BJ (cell line): ENCODE results near the gene ADAMTS17. TPM values are rescaled to one million over a fixed set of nuclear protein-coding genes. Genes with fewer than 3 reads are reported as not detected.

Source experiments
- CTCF ChIA-PET: fragments of 350-600 bp; formaldehyde crosslinking; extraction: SDS; loops from one replicate; lab custom pipeline; 2021; ENCODE audit warnings: antibody characterized with exemption, inconsistent platforms; lab: Yijun Ruan, JAX
- POLR2A ChIA-PET: fragments of 300-600 bp; sonication (Branson Sonifier 250); formaldehyde crosslinking; extraction: SDS; loops from one replicate; lab custom pipeline; 2021; ENCODE audit warnings: antibody characterized with exemption; lab: Charles Lee
- DNase-seq: peaks from one replicate; pipeline ENCODE4 v3.0.0-alpha.2; 2011; ENCODE audit warnings: low read depth
- H3K27me3 ChIP-seq: 2 replicates; pipeline ENCODE4 v1.6.0; 2011; ENCODE audit warnings: low read length; ENCODE audit not compliant: control insufficient read depth, insufficient read depth
- H3K36me3 ChIP-seq: 2 replicates; pipeline ENCODE4 v1.5.1; 2011; ENCODE audit warnings: low read length; ENCODE audit not compliant: control insufficient read depth, insufficient read depth
- H3K4me3 ChIP-seq: 2 replicates; pipeline ENCODE4 v1.5.1; 2011; ENCODE audit warnings: low read depth, mild to moderate bottlenecking, control low read depth, low read length
- polyA plus RNA-seq: library from polyadenylated mRNA; depleted of rRNA; stranded (reverse); fragments of >200 nt; gene quantifications from 2 replicates; pipeline ENCODE4 v1.2.3, GENCODE V29; 2011
- TF ChIP-seq, protein P1 (sequence below): IDR thresholded peaks from 2 replicates; pipeline ENCODE4 v1.5.1; 2011; ENCODE audit warnings: low read depth, mild to moderate bottlenecking, control low read depth, inconsistent platforms, low read length, moderate library complexity; ENCODE audit not compliant: insufficient read depth

ADAMTS17 gene
- polyA plus RNA-seq, 1 experiment = not detected

DNA sequence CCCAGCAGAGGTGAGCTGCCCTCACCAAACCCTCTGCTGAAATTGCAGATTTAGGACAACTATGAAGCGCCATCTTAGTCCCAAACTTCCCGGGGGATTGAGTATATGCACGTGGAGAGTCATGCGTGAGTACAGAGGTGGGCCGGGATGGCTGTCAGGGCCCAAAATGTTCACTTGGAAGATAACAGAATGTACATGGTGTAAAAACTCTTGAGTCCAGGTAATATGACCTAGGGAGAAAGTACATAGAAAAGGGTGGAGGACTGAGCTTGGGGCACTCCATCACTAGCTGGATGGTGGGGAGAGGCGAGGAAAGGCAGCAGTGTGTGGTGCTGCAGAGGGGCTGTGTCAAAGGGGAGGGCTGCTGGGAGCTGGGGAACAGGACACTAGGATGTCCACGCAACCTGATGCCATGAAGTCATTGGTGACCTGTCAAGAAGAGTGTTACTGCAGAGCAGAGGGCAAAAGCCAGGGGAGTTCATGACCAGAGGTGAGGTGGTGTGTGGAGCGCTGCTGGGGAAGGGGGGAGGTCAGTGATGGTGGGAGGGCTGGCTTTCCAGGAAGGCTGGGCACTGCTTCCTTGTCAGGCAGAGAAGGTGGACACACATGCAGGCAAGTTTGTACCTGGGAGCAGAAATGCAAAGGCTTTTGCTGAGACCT is 372.4 kb downstream of the ADAMTS17 start:
- Histone ChIP-seq H3K36me3 (no peaks in the 10 kb centered on the region), H3K27me3 (no peaks in the 10 kb centered on the region), H3K4me3 (no peak overlapping the region)
- DNase-seq = no peak
- TF ChIP-seq, protein P1, sequence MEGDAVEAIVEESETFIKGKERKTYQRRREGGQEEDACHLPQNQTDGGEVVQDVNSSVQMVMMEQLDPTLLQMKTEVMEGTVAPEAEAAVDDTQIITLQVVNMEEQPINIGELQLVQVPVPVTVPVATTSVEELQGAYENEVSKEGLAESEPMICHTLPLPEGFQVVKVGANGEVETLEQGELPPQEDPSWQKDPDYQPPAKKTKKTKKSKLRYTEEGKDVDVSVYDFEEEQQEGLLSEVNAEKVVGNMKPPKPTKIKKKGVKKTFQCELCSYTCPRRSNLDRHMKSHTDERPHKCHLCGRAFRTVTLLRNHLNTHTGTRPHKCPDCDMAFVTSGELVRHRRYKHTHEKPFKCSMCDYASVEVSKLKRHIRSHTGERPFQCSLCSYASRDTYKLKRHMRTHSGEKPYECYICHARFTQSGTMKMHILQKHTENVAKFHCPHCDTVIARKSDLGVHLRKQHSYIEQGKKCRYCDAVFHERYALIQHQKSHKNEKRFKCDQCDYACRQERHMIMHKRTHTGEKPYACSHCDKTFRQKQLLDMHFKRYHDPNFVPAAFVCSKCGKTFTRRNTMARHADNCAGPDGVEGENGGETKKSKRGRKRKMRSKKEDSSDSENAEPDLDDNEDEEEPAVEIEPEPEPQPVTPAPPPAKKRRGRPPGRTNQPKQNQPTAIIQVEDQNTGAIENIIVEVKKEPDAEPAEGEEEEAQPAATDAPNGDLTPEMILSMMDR = no peak
- ChIA-PET CTCF (no interaction called here), POLR2A (no interaction called here)

DNA sequence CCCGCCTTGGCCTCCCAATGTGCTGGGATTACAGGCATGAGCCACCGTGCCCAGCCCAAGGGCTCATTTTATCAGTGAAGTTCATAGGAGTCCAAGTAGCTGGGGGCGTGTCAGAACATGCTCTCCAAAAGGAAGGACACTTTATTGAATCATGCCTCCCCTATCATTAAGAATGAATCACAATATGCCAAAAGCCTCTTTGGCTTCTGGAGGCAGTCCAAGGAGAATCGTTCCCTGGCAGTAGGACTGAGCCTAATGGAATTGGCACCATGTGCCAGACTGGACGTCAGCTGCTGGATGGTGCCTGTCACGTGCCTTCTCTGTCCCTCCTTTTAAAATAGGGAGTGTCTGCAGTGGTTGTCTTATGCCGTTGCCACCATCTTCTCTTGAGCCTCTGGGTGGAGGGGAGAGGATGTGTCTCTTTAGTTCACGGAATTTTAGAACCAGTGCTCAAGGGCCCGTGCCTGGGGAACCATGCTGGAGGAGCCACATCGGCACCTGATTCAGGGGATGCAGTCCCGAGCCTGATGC is 373.9 kb downstream of the ADAMTS17 start:
- TF ChIP-seq, protein P1 = no peak
- Histone ChIP-seq H3K4me3 (no peak overlapping the region), H3K27me3 (no peaks in the 10 kb centered on the region), H3K36me3 (no peaks in the 10 kb centered on the region)
- DNase-seq = no peak
- POLR2A ChIA-PET = no interaction called here
- CTCF ChIA-PET = no interaction called here

DNA sequence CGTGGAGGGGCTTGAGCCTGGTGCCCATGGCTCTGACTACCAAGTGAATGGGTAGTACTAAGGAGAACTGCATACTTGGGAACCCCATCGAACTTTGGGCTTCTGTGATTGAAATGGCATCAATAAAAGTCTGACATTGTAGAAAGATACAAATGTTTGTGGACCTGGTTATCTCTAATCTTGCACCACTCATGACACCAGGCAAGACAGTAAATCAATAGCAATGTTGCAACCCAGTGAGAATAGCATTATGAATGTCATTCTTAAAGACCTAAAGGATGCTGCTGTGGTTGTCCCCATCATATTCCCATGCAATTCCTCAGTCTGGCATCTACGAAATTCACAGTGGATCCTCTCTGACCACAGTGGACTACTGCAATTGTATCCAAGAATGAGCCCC is 375.0 kb downstream of the ADAMTS17 start:
- ChIA-PET POLR2A (no interaction called here), CTCF (no interaction called here)
- no peaks in the 10 kb centered on the region for H3K36me3 ChIP-seq
- no peaks in the 10 kb centered on the region for H3K27me3 ChIP-seq
- DNase-seq = no peak
- no peak overlapping the region for H3K4me3 ChIP-seq
- TF ChIP-seq, protein P1 = no peak

DNA sequence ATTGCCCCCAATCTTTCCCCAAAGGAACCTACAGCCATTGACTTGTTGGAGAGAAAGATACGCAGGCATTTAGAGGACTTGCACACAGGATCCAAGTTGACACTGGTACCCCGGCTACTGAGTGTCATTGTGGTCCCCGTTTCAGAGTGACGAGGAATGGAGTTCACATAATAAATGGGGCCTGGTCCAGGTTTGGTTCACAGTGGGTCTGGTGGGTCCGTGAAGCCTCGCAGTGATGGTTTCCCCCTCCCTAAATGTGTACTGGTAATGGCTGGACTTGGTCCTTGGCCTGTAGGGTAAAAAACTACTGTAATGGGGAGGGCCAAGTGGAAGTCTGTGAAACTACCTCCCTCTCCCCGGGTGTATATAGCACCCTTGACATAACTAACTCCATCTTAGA is 376.4 kb downstream of the ADAMTS17 start:
- H3K27me3 ChIP-seq = no peaks in the 10 kb centered on the region
- H3K36me3 ChIP-seq = no peaks in the 10 kb centered on the region
- POLR2A ChIA-PET = no interaction called here
- no peak for DNase-seq
- TF ChIP-seq, protein P1 = no peak
- H3K4me3 ChIP-seq = no peak overlapping the region
- CTCF ChIA-PET = no interaction called here

DNA sequence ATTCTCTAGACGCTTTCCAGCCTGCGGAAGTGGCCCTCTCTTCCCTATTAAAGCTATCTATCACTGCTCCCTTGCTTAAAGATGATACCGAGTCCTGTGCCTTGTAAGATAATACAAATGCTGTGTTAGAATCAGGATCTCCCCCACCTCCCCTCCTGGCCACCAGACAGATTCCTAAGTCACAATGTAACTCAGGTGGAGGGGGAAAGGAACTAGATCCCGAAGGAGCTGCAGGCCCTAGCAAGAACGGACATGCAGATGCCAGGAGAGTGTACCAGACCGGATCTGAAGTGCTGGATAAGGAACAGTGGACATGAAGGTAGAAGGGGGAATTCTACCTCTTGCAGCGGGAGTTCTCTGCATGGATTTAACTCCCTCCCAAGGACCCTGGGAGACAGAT is 377.8 kb downstream of the ADAMTS17 start:
- POLR2A ChIA-PET = no interaction called here
- TF ChIP-seq, protein P1 = no peak
- no peak for DNase-seq
- Histone ChIP-seq H3K27me3 (no peaks in the 10 kb centered on the region), H3K4me3 (no peak overlapping the region), H3K36me3 (no peaks in the 10 kb centered on the region)
- CTCF ChIA-PET = no interaction called here
